NCI-H1694 treated with DMSO at 0.1 percent for 48 hours (cell line): ENCODE measurements around the gene ORMDL1.
"Not testable (repeated sequence)": the region's sequence is repeated elsewhere in the genome, so short reads cannot be mapped to it uniquely, and the experiment has no call there.

Experiments
- DNase-seq: peaks from one replicate; lab custom pipeline; 2025; lab: John Stamatoyannopoulos, UW

The ORMDL1 gene

DNA sequence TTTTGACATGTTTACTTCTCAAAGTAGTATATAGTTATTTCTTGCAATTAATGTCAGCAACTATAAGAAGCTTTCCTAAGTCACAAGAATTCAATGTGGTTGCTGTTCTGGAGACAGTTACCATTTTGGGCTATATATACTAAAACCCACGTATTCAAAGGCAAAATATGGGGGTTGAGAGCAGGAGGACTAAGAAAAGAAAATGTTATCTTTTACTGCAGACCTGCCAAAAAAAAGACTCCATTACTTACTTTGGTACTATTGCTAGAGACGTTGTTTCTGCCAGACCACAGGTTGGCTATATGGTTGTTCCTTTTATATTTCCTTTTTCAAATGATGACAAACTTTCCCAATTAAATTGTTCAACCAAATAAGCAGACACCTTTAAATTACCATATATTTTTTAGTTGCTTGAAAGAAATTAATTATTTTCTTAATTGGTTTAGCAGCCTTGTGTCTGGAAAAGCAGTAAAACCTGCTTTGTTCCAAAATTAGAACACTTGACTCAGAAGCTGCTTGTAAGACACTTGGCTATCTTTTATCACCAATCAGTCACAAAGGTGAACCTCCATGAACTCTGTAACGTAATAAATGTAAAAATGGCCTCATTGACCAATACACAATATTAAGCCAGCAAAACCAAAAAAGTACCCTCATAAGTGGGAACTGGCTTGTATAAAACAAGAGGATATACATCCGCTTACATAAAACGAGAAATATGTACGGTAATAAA, 13.4 kb downstream of the ORMDL1 start:
- no peak for DNase-seq

DNA sequence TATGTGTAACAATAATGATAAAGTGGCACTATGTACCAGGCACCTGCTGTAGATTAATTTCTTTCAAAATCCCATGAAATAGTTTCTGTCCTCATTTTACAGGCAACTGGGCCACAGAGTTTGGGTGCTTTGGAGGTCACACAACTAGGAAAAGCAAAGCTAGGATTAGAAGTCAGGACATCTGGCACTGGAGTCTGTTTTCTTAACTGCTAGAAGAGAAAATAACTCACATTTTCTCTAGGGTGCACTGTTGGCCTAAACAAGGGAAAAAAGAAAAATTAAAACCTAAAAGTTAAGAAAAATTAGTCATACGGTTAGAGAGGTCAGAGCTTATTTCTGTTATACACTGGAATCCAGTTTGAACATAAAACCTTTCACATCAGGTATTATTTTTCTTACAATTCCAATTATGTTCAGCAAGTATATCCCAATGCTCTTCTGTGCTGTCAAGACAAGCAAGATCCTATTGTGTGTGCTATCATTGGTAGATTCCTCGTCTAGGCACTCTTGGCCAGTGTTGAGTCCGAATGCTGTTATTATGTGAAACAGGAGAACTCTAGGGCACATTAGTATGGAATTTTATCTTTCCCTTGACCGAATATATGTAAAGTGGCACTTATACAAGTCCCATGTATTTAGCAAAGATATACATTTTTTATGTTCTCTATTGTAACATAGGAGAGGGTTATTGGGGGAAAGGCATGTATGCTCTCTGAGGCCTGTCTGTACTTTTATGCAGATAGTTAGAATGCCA, 20.1 kb downstream of the ORMDL1 start:
- peak; percentile 58 for DNase-seq

DNA sequence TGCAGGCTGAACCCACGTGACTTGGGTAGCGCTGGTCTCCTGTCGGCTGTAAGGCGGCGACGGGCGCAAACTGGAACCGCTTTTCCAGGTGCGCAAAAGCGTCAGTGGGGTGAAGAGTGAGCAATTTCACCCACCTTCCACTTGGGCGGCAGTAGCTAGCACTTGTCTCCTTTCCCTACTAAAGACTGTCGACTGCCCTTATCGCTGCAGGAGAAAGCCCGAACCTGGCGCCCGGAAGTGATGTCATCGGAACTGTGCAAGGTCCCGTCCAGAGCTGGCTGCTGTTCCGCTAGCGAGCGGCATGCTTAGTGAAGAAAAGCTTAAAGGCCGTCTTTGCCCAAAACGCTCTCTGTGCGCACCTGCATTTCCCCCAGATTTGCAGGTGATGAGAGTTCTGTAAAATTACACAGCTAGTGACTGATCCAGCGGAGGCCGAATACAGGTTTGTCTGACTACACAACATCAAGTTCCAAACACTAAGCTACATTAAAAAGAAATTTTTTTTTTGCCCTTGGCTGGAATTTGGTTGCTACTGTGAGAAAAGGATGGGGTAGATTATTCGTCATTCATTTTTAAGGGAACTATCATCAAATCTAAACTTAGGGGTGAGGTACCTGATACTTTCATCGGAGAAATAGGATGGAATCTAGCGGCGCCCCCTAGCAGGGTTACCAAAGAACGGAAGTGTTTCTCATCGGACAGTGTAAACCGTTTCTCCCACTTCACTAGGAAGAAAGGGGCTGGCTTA, 21.4 kb downstream of the ORMDL1 start, which contains the start of gene OSGEPL1:
Gene OSGEPL1, minus strand, starts transcription at position 242 of the 748 bp plus-strand sequence. CDS start 1,152 bp downstream, outside the sequence.
- peak; percentile 95 for DNase-seq

DNA sequence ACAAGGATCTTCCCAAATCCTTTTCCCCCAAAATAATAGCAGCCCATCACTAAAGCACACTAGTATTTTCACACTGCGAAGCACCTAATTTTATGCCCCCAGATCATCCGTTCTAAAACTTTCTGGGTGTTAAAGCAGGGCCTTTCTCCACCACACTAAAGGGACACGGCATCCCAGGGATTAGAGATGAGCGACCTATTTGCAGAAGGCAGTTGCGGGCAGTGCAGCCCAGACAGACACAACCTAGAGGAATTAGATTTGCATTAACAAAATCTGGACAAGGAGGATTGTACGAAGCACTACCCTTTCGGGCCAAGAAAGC, 21.9 kb downstream of the ORMDL1 start:
- DNase-seq: no peak

DNA sequence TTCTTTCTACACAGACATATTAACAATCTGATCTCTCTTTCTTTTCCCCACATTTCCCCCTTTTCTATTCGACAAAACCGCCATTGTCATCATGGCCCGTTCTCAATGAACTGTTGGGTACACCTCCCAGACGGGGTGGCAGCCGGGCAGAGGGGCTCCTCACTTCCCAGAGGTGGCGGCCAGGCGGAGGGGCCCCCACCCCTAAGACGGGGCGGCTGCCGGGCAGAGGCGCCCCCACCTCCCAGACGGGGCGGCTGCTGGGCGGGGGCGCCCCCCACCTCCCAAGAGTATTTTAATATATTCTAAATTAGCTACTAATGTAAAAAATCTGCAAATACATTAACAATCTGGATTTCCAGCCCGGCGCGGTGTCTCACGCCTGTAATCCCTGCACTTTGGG, 24.0 kb downstream of the ORMDL1 start:
- not testable (repeated sequence) for DNase-seq

DNA sequence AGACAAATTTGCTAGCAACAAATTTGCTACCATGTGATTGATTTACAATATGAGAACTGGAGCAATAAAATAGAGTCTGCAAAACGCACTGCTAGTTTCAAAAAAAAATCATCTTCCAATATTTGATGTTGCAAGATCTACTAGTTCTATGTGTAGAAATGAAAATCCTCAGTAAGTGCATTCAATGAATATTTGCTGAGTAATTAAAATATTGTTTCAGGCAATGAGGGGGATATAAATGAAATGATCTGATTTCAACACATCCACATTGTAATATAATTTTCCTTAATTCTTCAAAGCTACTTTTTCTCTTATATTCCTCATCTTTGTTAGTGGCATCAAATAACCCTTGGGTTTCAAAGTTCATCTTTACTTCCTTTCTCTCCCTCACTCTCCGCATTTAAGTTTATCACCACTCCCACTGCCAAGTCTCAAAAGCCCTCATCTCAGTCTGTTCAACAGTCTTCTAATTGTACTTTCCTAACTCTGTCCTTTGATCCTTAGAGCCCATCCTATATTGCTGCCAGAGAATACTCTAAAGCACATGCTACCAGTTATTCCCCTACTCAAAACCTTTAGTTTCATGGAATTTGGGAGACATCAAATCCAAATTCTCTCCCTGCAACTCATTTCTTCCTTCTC, 27.7 kb downstream of the ORMDL1 start:
- DNase-seq: no peak

DNA sequence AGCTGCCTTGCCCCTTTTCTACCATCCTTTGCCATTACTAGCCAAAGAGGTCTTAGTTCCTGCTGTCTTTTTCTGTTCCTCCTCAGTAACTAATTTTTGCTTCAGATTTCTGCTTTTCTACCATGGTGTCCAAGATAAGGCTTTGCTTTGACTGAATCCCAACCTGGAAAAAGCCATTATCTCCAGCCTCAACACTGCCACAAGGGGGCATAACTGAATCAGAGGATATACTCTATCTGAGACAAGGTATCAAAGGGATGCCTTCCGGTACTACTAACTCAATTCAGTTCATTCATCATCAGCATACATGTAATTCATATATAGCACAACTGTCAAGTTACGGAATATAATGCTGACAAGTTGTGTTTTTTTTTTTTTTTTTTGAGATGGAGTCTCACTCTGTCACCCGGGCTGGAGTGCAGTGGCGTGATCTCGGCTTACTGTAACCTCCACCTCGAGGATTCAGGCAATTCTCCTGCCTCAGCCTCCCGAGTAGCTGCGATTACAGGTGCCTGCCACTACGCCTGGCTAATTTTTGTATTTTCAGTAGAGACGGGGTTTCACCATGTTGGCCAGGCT, 33.0 kb downstream of the ORMDL1 start:
- peak; percentile 32 for DNase-seq

DNA sequence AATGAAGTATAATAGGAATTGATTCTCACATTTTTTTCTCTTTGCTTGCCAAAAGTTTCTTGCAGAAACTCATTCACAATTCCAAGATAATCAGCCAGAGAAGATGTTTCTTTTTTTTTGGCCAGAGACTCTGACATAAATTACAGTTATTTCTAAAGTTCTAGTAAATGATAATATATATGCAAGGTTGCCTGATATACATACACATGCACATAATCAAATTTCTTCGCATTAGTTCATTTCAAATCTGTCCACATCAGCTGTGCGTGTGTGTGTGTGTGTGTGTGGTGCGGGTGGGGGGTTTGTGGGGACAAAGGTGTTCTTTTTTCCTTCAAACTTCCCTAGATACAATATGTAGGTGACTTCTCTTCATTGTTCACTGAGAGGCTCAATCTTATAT, 54.7 kb downstream of the ORMDL1 start:
- DNase-seq: no peak

DNA sequence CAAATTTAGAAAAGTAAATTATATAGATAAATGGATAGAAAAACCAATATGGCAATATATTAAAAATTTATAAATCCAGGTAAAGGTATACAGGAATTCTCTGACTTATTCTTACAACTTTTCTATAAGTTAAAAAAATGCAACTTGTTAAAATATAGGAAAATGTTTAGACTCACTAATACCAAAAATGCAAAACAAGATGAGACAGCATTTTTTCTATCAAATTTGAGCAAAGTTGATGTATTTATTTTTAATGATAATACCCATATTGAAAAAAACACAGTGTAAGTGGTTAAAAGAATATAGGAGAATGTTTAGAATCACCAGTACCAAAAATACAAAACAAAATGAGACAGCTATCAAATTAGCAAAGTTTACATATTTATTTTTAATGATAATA, 57.3 kb downstream of the ORMDL1 start:
- DNase-seq: no peak

DNA sequence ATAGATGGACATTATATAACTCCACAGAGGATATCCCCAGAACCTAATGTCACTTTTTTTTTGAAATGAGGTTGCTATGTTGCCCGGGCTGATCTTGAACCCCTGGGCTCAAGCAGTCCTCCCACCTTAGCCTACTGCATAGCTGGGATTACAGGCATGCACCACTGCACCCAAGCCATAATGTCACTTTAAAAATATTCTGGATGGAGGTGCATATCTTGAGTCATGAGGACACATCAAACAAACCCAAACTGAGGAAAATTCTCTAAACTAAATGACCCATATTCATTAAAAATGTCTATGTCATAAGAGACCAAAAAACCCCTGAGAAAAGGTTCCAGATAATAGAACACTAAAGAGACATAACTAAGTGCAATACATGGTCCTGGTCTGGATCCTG, 57.9 kb downstream of the ORMDL1 start:
- no peak for DNase-seq

DNA sequence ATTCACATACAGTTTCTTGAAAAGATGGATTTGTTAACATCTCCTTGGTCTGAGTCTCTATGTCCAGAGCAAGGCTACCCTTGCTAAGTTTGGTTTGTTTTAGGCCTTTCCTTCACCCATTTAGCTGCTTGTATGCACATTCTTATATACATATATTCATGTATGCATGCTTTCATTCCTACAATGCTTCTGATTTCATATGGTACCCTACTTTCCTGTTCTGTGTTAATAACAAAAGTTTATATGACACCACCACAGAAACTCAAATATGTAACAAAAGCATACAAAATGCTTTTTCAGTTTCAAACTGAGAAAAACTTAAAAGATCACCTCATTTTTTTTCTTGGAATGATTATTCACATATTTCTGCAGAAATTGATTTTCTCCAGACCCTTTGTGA, 60.9 kb downstream of the ORMDL1 start:
- DNase-seq: no peak
